NCI-H2196 (cell line): ENCODE results near the gene LCE2B.

ENCODE experiments used
- DNase-seq: peaks from one replicate; lab custom pipeline; 2025; ENCODE audit not compliant: unreplicated experiment; lab: John Stamatoyannopoulos, UW

The LCE2B gene

DNA sequence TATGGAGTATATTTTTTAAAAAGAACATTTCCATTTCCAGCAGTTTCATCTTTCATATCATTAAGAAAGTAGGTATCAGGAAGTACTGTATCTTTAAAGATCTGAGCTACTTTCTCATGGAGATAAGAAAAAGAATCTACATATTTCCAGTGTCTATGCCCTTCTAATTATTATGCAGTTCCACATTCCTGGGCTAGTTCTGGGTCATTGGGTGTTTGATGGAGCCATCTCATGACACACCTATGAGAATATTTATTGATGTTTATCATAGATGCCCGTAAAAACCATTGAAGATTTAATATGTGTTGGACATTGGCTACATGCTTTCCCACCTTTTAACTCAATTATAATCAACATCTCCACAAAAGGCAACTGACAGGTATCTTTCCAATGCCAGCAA, 43.1 kb downstream of the LCE2B start:
- DNase-seq, result no peak

DNA sequence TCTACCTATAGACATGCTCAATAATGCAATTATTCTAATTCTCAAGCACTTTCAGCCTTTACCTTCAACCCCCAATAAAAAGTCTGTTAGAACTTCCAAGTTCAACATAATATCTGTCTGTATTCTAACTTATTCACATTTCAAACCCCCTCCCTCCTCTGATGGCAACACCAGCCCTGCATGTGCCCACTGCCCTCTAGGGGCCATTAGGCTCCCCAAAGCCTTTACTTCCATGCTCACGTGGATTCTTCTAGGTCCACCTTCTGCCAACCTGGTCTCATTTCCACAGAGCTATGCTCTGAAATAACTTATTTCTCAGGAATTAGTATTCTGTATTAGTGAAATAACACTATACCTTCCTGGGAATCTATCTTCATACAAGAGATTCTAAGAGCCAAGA, 49.7 kb downstream of the LCE2B start:
- no peak for DNase-seq
